Osteoblast (primary cell): ENCODE results near the gene SYTL5. TPM values are rescaled to one million over a fixed set of nuclear protein-coding genes. Genes with fewer than 3 reads are reported as not detected.

ENCODE experiments used
- DNase-seq: peaks from one replicate; pipeline ENCODE4 v3.0.0; 2011; ENCODE audit warnings: low spot score, mixed read lengths; ENCODE audit not compliant: insufficient read length; ENCODE audit errors: missing footprints
- H2AFZ ChIP-seq: 2 replicates; pipeline ENCODE4 v1.6.0; 2011; ENCODE audit warnings: mild to moderate bottlenecking, low read length
- H3K27ac ChIP-seq: 2 replicates; pipeline ENCODE4 v1.5.1; 2011; ENCODE audit warnings: mild to moderate bottlenecking, low read depth, low read length, moderate library complexity
- H3K27me3 ChIP-seq: 2 replicates; pipeline ENCODE4 v1.6.0; 2012; ENCODE audit warnings: mild to moderate bottlenecking, control low read depth, inconsistent platforms, low read length, moderate library complexity; ENCODE audit not compliant: insufficient read depth
- H3K36me3 ChIP-seq: 2 replicates; pipeline ENCODE4 v1.5.1; 2011; ENCODE audit warnings: mild to moderate bottlenecking, low read length, control low read depth, moderate library complexity; ENCODE audit not compliant: insufficient read depth
- H3K4me1 ChIP-seq: 2 replicates; pipeline ENCODE4 v1.5.1; 2011; ENCODE audit warnings: mild to moderate bottlenecking, low read length, control low read depth, moderate library complexity; ENCODE audit not compliant: insufficient read depth
- H3K4me2 ChIP-seq: 2 replicates; pipeline ENCODE4 v1.6.0; 2011; ENCODE audit warnings: mild to moderate bottlenecking, low read length; ENCODE audit not compliant: insufficient read depth
- H3K4me3 ChIP-seq: fragments of 200-600 bp; sonication (generic); 3 replicates; pipeline ENCODE4 v1.5.1; 2012; ENCODE audit warnings: mild to moderate bottlenecking, low read length, inconsistent platforms; ENCODE audit not compliant: insufficient read depth
- H3K79me2 ChIP-seq: 2 replicates; pipeline ENCODE4 v1.6.0; 2012; ENCODE audit warnings: mild to moderate bottlenecking, low read length, control low read depth, inconsistent platforms; ENCODE audit not compliant: insufficient read depth
- H3K9me3 ChIP-seq: 2 replicates; pipeline ENCODE4 v1.5.1; 2011; ENCODE audit warnings: low read depth, low read length, control low read depth
- H4K20me1 ChIP-seq: 2 replicates; pipeline ENCODE4 v1.6.0; 2012; ENCODE audit warnings: mild to moderate bottlenecking, low read length, control low read depth; ENCODE audit not compliant: insufficient read depth
- total RNA-seq: library from RNA; depleted of rRNA; stranded (reverse); fragments of >200 nt; gene quantifications from 2 replicates; pipeline ENCODE4 v1.2.3, GENCODE V29; 2012
- TF ChIP-seq, protein P1 (sequence below): IDR thresholded peaks from 2 replicates; pipeline ENCODE4 v1.5.1; 2011; ENCODE audit warnings: mild to moderate bottlenecking, low read depth, low read length, moderate library complexity; ENCODE audit errors: extremely low read depth

SYTL5 gene
- under 0.01 TPM in 2 replicates for total RNA-seq

DNA sequence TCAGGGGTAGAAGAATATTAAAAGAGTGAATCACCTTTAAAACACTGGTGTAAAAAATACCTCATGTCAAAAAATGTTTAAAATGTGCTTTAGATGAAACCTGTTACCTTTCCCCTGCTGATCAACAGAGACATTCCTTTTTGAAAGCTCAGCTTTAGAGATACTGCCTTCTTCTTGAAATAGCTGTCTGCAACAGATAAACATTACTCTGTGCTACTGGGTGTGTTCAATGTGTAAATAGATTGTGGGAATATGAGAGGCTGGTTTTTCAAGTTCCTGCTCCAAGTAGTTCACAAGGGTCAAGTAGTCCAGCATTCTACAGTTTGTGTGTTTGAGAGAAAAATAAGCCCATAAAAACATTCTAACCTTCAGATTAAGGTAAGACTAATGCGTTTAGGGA, at the start of gene SYTL5:
Gene SYTL5, plus strand, starts transcription at position 263 of the 400 bp plus-strand sequence. CDS start 27,337 bp downstream, outside the sequence.
- H4K20me1 ChIP-seq, result no peaks in the 10 kb centered on the region
- no peak within 1 kb of the TSS for H3K27ac ChIP-seq
- no peak within 1 kb of the TSS for H3K4me2 ChIP-seq
- no peaks in the 10 kb centered on the region for H3K4me1 ChIP-seq
- H3K4me3 ChIP-seq, result no peak within 1 kb of the TSS
- H2AFZ ChIP-seq, result no peak within 1 kb of the TSS
- H3K79me2 ChIP-seq, result no peaks in the 10 kb centered on the region
- DNase-seq, result no peak
- H3K36me3 ChIP-seq, result no peaks in the 10 kb centered on the region
- TF ChIP-seq, protein P1, sequence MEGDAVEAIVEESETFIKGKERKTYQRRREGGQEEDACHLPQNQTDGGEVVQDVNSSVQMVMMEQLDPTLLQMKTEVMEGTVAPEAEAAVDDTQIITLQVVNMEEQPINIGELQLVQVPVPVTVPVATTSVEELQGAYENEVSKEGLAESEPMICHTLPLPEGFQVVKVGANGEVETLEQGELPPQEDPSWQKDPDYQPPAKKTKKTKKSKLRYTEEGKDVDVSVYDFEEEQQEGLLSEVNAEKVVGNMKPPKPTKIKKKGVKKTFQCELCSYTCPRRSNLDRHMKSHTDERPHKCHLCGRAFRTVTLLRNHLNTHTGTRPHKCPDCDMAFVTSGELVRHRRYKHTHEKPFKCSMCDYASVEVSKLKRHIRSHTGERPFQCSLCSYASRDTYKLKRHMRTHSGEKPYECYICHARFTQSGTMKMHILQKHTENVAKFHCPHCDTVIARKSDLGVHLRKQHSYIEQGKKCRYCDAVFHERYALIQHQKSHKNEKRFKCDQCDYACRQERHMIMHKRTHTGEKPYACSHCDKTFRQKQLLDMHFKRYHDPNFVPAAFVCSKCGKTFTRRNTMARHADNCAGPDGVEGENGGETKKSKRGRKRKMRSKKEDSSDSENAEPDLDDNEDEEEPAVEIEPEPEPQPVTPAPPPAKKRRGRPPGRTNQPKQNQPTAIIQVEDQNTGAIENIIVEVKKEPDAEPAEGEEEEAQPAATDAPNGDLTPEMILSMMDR, result no peak
- H3K27me3 ChIP-seq, result no peaks in the 10 kb centered on the region
- H3K9me3 ChIP-seq, result no peaks in the 10 kb centered on the region

DNA sequence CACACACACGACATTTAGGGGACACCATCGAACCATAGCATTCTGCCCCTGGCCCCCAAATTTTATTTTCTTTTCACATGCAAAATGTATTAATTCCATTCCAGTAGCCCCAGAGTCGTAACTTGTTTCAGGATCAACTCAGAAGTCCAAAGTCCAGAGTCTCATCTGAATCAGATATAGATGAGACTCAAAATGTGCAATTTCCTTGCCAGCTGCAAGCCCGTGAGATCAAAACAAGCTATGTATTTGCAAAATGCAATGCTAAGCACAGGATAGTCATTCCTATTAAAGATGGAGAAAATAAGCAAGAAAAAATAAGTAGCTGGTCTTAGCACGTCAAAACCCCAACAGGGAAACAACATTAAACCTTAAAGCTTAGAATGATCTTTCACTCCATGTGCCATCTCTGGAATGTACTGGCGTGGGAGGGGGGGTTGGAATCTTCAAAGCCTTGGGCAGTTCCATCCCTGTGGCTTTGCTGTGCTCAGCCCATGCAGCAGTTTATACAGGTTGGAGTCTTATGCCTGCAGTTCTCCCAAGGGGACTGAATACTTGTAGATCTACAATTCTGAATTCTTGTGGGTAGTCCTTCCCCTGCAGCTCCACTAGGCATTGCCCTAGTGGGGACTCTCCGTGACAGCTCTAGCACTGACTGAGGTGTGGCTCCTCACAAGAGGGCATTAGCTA, 47.7 kb upstream of the SYTL5 start:
- Histone ChIP-seq H3K36me3 (no peaks in the 10 kb centered on the region), H3K27me3 (no peaks in the 10 kb centered on the region), H3K27ac (no peak overlapping the region), H2AFZ (no peak overlapping the region), H3K9me3 (no peaks in the 10 kb centered on the region), H3K4me2 (peak overlapping the region; percentile 4), H4K20me1 (no peaks in the 10 kb centered on the region), H3K4me3 (no peak overlapping the region), H3K4me1 (peaks cover 4% of the 10 kb centered on the region), H3K79me2 (no peaks in the 10 kb centered on the region)
- DNase-seq, result peak; percentile 19
- TF ChIP-seq, protein P1, result no peak

DNA sequence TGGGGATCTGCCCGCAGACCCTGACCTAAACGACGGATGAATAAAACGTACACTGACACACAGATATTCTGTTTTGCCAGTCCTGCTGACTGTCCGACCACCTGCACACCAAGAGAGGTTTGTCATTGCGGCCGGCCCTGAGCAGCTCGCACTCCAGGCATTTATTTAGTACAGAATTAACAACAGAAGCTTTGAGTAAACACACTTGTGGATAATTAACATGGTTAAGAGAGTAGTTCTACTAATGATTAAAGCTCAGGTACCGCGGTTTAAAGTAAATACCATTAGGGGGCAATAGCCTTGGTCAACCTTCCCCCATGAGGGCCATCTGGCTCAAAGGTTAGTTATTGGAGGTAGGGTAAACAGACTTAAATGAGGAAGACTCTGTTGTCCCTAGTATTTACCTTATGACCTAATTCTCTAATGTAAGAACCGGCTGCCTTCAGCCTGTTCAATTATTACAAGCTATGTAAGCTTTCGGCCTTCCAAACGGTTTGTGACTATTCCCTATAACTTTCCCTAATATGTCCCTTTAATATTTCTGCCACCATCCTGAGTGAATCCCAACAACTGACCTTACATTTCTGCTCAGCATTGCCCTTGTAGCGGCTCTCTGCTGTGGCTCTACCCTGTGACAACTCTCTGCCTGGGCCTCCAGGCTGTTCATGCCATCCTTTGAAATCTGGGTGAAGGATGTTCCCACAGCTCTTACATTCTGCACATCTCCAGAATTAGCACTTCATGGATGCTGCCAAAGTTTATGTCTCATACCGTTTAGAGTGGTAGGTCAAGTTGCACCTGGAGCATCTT, 46.9 kb upstream of the SYTL5 start:
- H3K36me3 ChIP-seq, result no peaks in the 10 kb centered on the region
- TF ChIP-seq, protein P1, result no peak
- H3K9me3 ChIP-seq, result no peaks in the 10 kb centered on the region
- no peak for DNase-seq
- H3K4me3 ChIP-seq, result no peak overlapping the region
- H3K4me1 ChIP-seq, result peaks cover 4% of the 10 kb centered on the region
- no peaks in the 10 kb centered on the region for H4K20me1 ChIP-seq
- no peak overlapping the region for H3K27ac ChIP-seq
- no peaks in the 10 kb centered on the region for H3K79me2 ChIP-seq
- H3K27me3 ChIP-seq, result no peaks in the 10 kb centered on the region
- no peak overlapping the region for H2AFZ ChIP-seq
- H3K4me2 ChIP-seq, result no peak overlapping the region

DNA sequence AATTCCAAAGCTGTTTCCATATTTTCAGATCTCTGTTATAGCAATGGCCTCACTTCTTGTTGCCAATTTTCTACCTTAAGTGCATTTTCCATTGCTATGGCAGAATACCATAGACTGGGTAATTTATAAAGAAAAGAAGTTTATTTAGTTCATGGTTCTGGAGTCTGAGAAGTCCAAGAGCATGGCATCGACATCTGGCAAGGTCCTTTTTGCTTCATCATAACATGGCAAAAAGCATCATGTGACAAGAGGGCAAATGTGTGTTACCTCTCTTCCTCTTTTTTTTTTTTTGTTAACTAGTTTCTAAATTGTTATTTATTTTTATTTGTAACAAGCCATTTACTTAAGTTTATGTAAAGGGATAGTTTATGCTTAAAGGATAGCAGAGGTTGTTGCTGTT, 45.2 kb upstream of the SYTL5 start:
- TF ChIP-seq, protein P1, result no peak
- Histone ChIP-seq H4K20me1 (no peaks in the 10 kb centered on the region), H3K4me2 (no peak overlapping the region), H3K9me3 (no peaks in the 10 kb centered on the region), H3K4me3 (no peak overlapping the region), H3K79me2 (no peaks in the 10 kb centered on the region), H3K27ac (no peak overlapping the region), H3K36me3 (no peaks in the 10 kb centered on the region), H2AFZ (no peak overlapping the region), H3K4me1 (peaks cover 4% of the 10 kb centered on the region), H3K27me3 (no peaks in the 10 kb centered on the region)
- DNase-seq, result peak; percentile 10
